IPS-18a (cell line): ENCODE data around the gene FGD2.

ENCODE experiments used
- H3K27ac ChIP-seq: one replicate; pipeline ENCODE4 v1.5.1; 2013; ENCODE audit warnings: low read length
- H3K27me3 ChIP-seq: one replicate; pipeline ENCODE4 v1.6.1; 2013; ENCODE audit warnings: mild to moderate bottlenecking, low read length; ENCODE audit not compliant: control insufficient read depth, insufficient read depth
- H3K36me3 ChIP-seq: one replicate; pipeline ENCODE4 v1.6.1; 2013; ENCODE audit warnings: low read depth, low read length; ENCODE audit not compliant: control insufficient read depth
- H3K4me1 ChIP-seq: one replicate; pipeline ENCODE4 v1.6.1; 2013; ENCODE audit warnings: low read depth, low read length; ENCODE audit not compliant: control insufficient read depth
- H3K4me3 ChIP-seq: one replicate; pipeline ENCODE4 v1.5.1; 2013; ENCODE audit warnings: low read length
- H3K9ac ChIP-seq: one replicate; pipeline ENCODE4 v1.6.1; 2013; ENCODE audit warnings: mild to moderate bottlenecking, low read length, moderate library complexity
- H3K9me3 ChIP-seq: one replicate; pipeline ENCODE4 v1.6.1; 2013; ENCODE audit warnings: low read depth, low read length; ENCODE audit not compliant: control insufficient read depth

The FGD2 gene

DNA sequence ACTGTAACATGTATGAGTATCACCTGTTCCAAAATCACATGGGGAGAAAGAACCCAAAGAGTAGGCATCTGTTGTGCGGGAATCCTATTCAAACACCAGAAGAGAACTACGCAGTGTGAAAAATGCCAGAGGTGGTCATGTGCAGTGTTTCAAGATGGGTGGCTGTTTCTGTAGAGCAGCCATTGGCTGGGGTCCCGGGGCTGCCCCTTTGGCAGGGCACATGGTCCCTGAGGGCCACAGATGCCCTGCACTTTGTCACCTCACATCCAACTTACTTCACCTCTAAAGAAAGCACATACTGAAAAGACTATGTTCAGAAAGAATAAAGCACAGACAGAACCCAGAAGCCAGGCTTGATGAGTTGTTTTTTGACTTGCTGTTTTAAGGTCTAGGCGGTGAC lies 31.8 kb upstream of the FGD2 start:
- no peak overlapping the region for H3K9ac ChIP-seq
- H3K36me3 ChIP-seq: peaks cover 94% of the 10 kb centered on the region
- no peaks in the 10 kb centered on the region for H3K27me3 ChIP-seq
- no peak overlapping the region for H3K27ac ChIP-seq
- H3K9me3 ChIP-seq: no peaks in the 10 kb centered on the region
- H3K4me1 ChIP-seq: no peaks in the 10 kb centered on the region
- H3K4me3 ChIP-seq: no peak overlapping the region

DNA sequence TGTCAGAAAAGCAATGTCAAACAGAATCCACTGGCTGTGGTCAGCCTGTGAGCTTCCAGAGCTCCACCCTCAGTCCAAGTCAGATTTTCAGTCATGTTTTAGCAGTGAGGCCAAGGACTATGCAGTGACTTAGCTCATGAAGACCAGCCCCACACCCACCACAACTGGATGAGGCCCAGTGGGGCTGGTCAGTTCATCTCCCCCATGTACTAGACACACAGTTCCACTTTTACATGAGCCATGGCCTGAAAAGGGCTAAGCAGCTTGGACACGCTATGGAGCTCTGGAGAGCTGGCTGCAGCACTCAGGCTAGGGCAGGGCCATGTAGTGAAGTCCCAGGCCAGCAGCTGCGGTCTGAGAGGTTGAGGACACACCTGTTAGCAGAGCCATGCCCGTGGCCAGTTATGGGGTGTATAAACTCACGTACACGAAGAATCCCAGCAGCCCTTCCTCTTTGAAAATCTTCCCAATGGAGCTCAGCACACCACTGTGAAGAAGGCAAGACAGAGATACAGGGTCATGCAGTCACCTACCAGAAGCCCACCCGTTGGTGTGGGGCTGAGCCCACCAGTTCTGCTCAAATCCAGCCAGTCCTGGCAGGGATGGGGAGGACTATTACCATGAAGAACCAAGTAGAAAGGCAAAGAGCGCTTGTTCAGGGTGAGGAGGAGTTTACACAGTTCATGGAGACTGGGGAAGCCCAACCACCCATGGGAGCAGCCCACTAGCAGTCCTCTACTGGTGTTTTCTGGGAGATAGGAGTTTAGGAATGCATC lies 30.0 kb upstream of the FGD2 start:
- peaks cover 80% of the 10 kb centered on the region for H3K36me3 ChIP-seq

DNA sequence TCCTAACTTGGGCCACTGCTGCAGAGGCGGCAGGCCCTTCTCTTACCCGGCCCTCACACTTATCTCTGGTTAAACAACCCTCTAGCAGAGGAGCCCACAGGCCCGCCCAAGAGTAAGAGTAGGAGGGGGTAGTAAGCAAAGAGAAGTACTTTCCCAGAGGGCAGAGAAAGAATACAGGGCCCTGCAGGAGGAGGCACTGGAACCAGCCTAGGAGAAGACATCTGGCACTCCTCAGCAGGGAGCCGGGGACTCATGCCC lies 29.5 kb upstream of the FGD2 start:
- H3K27me3 ChIP-seq: no peaks in the 10 kb centered on the region
- H3K9me3 ChIP-seq: no peaks in the 10 kb centered on the region
- peaks cover 75% of the 10 kb centered on the region for H3K36me3 ChIP-seq
- no peaks in the 10 kb centered on the region for H3K4me1 ChIP-seq
- H3K9ac ChIP-seq: no peak overlapping the region
- no peak overlapping the region for H3K27ac ChIP-seq
- no peak overlapping the region for H3K4me3 ChIP-seq

More for the DNA sequence above, 30.0 kb upstream of the FGD2 start:
- Histone ChIP-seq H3K4me1 (no peaks in the 10 kb centered on the region), H3K27me3 (no peaks in the 10 kb centered on the region), H3K9ac (no peak overlapping the region), H3K9me3 (no peaks in the 10 kb centered on the region), H3K4me3 (no peak overlapping the region), H3K27ac (no peak overlapping the region)

DNA sequence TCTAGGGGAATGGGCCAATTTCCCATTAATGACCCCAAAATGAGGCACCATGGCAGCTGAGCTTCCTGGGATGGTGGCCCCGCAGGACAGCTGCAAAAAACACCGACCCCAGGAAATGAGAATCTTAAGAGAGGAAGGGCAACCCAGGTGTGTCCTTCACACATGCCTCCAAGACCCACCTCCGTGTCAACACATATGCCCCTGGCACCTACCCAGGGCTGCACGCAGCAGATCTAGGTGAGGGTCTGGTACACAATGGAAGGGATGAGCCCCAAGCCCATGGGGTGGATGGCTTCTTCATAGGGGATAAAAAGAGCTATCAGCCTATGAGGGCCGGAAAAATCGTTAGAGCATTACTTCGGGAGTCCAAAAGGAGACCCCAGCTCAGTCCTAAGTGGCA lies 28.9 kb upstream of the FGD2 start:
- Histone ChIP-seq H3K4me1 (peaks cover 5% of the 10 kb centered on the region), H3K9me3 (no peaks in the 10 kb centered on the region), H3K4me3 (no peak overlapping the region), H3K27ac (no peak overlapping the region), H3K36me3 (peaks cover 69% of the 10 kb centered on the region), H3K27me3 (no peaks in the 10 kb centered on the region), H3K9ac (no peak overlapping the region)

DNA sequence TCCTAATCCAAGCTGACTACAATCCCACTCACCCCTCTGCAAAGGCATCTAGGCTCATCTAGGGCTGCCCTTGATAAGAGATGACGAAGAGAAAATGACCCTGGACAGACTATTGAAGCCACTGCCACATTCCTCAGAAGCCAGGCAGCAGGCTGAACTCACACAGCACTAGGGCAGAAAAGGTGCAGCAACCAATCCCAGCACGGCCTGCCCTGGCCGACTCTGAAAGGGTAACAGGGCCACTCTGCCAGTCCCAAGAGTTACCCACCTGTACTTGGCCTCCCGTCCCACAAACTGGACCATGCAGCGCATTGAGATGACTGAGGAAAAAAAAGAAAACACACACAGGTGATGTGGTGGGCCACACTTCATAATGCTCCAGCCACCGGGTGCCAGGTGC lies 28.5 kb upstream of the FGD2 start:
- Histone ChIP-seq H3K9ac (no peak overlapping the region), H3K4me3 (no peak overlapping the region), H3K27ac (no peak overlapping the region), H3K27me3 (no peaks in the 10 kb centered on the region), H3K9me3 (no peaks in the 10 kb centered on the region), H3K4me1 (peaks cover 9% of the 10 kb centered on the region), H3K36me3 (peaks cover 65% of the 10 kb centered on the region)

DNA sequence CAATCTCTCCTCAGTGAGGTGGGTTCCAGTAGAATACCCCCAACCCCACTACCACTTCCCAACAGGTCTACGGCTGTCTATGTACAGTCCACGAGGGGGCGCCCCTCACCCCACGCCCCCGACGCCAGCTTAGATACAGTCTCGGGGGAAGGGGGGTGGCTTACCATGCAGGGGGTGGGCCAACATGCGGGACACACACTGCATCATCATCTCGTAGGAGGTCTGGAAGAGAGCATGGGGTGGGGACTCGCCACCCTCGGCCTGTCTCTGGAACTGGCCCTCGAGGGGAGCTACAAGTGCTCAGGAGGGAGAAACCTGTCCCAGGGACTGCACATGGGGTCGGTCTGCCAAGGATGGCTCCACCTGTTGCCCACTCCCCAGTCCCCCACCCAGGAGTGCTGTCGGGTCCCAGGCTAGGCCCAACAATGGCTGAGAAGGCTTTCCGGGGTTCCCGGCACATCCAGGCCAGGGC lies 27.9 kb upstream of the FGD2 start:
- H3K4me3 ChIP-seq: no peak overlapping the region
- peaks cover 9% of the 10 kb centered on the region for H3K4me1 ChIP-seq
- H3K27me3 ChIP-seq: no peaks in the 10 kb centered on the region
- no peak overlapping the region for H3K9ac ChIP-seq
- no peak overlapping the region for H3K27ac ChIP-seq
- H3K36me3 ChIP-seq: peaks cover 59% of the 10 kb centered on the region
- H3K9me3 ChIP-seq: no peaks in the 10 kb centered on the region

DNA sequence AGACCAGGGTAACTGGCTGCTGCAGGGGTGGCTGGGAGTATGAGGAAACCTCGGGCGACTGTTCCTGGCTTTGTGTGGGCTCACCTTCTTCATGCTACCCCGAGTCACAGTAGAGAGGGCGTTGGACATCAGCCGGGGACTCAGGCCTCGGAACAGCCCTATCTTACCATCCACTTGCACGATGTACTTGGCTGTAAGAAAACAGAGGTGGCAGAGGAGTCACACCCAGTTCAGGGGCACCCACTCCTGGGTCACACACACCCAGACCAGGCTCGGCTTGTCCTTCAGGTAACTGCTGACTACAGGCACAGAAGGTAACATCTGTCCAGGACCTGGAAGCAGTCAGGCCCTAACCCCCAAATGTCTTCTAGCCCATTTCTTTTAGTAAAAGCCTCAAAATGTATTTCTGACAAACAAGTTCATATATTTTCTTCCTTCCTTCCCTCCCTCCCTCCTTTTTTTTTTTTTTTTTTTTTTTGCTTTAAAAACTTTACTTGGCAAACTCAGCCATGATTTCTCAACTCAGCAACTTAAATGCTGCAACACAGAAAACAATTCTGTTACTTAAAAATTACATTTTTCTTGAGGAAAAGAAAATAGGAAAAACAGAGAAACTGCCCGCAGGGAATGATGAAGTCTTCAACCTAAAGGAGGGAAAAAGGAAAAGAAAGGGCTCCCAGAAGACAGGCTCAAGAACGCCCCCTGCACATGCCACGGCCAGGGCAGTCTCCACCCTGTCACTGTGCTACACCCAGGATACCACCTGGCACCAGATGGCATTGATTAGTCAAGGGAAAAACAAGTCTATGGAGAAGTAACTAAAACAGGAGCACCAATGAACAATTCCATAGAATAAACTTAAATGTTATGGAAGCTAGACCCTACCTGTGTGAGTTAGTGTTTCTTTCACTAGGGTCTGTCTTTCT lies 26.8 kb upstream of the FGD2 start:
- Histone ChIP-seq H3K27me3 (no peaks in the 10 kb centered on the region), H3K9ac (no peak overlapping the region), H3K36me3 (peaks cover 50% of the 10 kb centered on the region), H3K9me3 (no peaks in the 10 kb centered on the region), H3K4me3 (no peak overlapping the region), H3K4me1 (peaks cover 9% of the 10 kb centered on the region), H3K27ac (no peak overlapping the region)

DNA sequence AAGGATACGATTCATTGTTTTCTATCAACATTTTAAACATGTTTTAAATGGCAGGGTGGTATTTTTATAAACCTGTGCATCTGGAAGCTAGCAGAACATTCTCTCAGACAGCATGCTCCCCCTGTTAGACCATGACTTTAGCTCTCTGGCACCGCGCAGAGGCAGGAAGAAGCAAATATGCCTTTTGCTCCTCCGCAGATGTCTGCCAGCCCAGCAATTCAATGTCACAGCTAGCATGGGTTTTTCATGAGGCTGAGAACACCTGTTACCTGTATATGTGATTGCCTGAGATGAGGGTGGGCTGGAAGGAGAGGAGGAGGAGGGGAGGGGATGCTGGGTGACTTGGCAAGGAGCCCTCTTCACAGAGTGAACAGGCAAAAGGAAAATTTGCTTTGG lies 26.1 kb upstream of the FGD2 start:
- Histone ChIP-seq H3K9me3 (no peaks in the 10 kb centered on the region), H3K4me1 (peaks cover 11% of the 10 kb centered on the region), H3K27me3 (no peaks in the 10 kb centered on the region), H3K4me3 (no peak overlapping the region), H3K9ac (no peak overlapping the region), H3K27ac (no peak overlapping the region), H3K36me3 (peaks cover 43% of the 10 kb centered on the region)

DNA sequence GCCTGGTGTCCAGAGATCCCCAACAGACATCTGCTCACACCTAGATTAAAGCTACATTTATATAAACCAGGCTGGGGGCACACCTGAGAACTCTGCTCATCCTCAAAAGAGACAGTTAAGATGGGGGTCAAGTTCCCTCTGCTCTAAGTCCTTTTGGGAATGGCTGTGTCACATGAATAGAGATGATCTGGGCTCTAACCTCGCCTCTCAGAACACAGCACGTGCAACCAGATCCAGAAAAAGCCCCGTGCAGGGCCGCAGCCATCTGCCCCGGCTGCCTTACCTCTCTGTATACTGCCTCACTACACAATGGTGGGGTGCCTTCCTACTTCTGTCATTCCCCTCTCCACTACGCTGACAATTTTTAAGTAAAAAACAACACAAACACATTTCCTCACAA lies 25.3 kb upstream of the FGD2 start:
- H3K9ac ChIP-seq: no peak overlapping the region

DNA sequence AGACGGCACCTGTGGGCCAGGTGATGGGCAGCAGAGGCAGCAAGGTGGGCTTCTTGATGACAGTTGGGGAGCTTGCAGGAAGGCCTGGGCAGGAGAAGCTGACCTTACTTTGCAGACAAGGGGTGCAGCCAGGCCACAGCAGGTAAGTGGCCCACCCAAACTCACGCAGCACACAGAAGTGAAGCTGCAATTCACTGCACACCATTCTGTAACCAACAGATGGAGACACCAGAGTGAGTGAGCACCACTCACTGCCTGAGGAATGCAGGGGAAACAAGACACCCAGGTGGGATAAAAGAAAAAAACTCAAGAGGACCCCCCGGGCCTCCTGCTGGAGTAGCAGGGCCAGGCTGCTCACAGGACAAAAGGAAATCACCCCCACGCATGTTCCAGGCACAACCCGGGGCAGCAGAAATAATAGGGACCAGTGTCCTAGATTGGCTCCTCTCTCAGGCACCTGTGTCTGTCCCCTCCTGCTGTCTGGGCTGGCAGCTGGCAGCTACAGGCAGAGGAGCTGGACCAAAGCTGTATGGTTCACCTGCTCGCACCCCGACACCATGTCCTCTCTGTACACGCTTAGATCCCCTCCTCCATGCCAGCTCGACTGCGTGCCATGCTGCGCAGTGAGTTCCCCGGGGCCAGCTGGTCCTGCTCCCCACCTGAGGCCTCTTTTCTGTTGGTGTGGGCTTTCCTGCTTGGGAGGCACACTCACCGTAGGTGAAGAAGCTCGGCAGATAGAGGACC lies 24.4 kb upstream of the FGD2 start:
- Histone ChIP-seq H3K4me1 (peaks cover 15% of the 10 kb centered on the region), H3K27ac (no peak overlapping the region), H3K27me3 (no peaks in the 10 kb centered on the region), H3K36me3 (peaks cover 26% of the 10 kb centered on the region), H3K4me3 (no peak overlapping the region), H3K9me3 (no peaks in the 10 kb centered on the region), H3K9ac (no peak overlapping the region)

More for the DNA sequence above, 25.3 kb upstream of the FGD2 start:
- Histone ChIP-seq H3K27me3 (no peaks in the 10 kb centered on the region), H3K36me3 (peaks cover 35% of the 10 kb centered on the region), H3K9me3 (no peaks in the 10 kb centered on the region), H3K4me3 (no peak overlapping the region), H3K4me1 (peaks cover 15% of the 10 kb centered on the region), H3K27ac (no peak overlapping the region)

DNA sequence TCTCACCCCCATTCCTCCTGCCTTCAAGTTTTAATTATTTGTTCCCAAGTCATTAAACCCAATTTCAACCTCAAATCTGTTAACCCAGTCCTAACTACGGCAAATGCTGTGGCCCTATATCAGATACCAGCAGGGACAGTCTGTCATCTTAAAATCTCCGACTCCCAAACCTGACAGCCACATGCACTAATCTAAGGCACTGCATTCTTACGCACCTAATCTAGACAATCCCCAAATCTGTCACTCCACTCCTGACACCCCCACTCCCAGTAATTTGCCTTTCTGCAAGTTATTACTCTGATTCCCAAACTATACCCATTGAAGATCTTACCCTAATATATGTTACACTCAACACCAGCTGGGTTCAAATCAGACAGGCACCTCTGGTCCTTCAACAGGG lies 21.9 kb upstream of the FGD2 start:
- Histone ChIP-seq H3K27me3 (no peaks in the 10 kb centered on the region), H3K9me3 (no peaks in the 10 kb centered on the region), H3K27ac (no peak overlapping the region), H3K36me3 (peaks cover 5% of the 10 kb centered on the region), H3K4me1 (peaks cover 15% of the 10 kb centered on the region), H3K9ac (no peak overlapping the region), H3K4me3 (no peak overlapping the region)
